Stimulated activated CD8-positive, alpha-beta memory T cell treated with anti-CD3 and anti-CD28 coated beads, Interleukin-15, amount 100 ng/mL, for 4 hours (primary cell): ENCODE results near the gene ANGEL1.

ENCODE experiments used
- DNase-seq, 2 donors: peaks; one replicate each; pipeline ENCODE4 v3.0.0-alpha.2; 2020; ENCODE audit warnings: low read depth in 2 of 2

ANGEL1 gene

GRCh38 chr14:76765461-76765931 lies 47.2 kb downstream of the ANGEL1 start:
- DNase-seq: no peak

GRCh38 chr14:76763096-76764041 lies 49.3 kb downstream of the ANGEL1 start:
- no peak for DNase-seq

GRCh38 chr14:76762411-76763095 lies 50.1 kb downstream of the ANGEL1 start:
- DNase-seq: no peak

DNA sequence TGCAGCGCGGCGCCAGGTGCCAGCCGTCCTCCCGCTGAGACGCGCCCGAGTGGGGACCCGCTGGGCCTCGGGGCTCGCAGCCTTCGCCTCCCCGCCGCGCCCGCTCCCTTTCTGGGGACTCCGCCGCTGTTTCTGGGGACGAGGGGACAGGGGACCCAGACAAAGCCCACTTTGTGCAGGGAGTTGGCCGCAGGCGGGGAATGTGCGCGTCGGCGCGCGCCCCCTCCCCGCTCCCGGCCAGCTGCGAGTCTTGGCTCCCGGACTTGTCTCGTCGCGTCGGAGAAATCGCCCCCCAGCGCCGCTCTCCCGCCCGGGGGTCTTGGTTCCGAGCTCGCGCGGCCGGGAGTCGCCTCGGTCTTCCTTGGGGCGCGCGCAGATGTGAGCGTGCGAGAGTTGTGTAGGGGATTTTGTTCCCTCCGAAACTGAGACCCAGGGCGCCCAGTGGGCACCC lies 50.7 kb downstream of the ANGEL1 start:
- DNase-seq: no peak

- peak; percentile 14 to 43 for DNase-seq
Observed at GRCh38 chr14:76761136-76761959, 51.3 kb downstream of the ANGEL1 start, which contains the start of gene VASH1. Gene VASH1 (plus strand): TSS chr14:76761468. CDS start chr14:76762822, 1,354 bp downstream.

DNA sequence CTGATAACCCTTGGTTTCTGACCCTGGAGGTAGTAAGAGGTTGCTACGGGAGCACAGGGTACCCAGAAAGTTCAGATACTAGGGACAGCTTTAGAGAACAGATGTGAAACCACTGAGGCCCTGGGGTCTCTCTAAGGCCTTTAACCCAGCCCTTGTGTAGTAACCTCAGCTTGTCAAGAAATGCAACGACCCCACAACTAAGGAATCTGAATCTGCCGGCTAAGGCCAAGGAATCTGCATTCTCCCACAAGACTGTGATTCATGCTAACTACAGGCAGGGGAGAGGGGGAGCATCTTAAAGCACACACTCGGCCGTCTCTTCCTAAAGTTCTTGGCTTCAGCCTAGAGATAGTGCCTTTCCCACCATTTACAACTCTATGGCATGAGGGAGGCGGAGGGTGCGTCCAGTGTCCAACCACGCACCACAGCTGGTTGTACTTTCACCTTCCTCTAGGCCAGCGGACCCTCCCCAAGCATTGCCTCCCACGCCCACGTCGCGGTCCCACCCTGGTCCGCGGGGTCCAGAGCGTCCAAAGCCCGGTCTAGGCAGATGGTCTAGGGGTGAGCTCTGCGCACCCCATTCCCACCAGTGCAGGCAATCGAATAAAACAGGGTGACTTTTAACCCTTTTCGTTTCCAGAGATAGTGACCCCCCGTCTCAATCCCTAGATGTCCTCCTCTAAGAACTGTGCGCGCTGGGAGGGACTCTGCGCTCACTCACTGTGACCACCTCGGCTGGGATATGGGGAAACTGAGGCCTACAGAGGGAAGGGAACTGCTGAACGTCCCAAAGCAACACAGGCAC lies 52.1 kb downstream of the ANGEL1 start:
- no peak for DNase-seq

GRCh38 chr14:76759589-76759988 lies 53.1 kb downstream of the ANGEL1 start:
- DNase-seq: no peak

DNA sequence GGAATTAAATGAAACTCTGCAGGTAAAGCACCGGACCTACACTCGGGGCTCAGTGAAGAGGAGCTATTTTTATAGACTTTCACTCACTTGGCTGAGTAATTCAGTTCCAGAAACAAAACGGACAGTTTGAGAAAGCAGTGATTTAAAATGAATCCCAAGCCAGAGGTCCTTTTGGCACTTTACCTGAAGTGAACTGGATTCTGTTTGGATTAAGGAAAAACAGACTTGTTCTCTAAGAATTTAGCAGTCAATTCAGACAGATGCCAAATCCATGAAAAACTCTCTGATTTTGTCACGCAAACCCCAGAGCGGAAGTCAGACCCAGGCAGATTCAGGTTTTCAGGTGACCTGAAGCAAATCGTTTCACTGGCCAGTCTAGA lies 56.3 kb downstream of the ANGEL1 start:
- no peak for DNase-seq

- DNase-seq: no peak
Observed at GRCh38 chr14:76755610-76756370, 56.9 kb downstream of the ANGEL1 start.

DNA sequence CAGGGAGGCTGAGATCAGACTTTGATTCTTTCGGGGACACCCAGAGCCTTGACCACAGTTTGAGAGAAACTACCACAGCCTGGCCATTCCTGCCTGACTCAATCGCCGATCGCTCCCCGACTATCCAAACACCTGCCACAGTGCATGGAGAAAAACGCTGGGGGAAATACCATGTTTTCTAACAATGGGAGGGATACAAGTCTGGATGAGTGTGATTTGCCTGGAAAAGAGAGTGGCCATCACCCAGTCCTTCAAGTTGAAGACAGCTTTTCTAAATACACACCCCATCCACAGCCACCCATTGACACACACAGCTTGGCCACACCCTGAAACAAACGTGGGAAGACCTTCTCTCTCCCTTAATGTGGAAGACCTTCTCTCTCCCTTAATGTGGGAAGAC lies 58.1 kb downstream of the ANGEL1 start:
- DNase-seq: no peak

DNA sequence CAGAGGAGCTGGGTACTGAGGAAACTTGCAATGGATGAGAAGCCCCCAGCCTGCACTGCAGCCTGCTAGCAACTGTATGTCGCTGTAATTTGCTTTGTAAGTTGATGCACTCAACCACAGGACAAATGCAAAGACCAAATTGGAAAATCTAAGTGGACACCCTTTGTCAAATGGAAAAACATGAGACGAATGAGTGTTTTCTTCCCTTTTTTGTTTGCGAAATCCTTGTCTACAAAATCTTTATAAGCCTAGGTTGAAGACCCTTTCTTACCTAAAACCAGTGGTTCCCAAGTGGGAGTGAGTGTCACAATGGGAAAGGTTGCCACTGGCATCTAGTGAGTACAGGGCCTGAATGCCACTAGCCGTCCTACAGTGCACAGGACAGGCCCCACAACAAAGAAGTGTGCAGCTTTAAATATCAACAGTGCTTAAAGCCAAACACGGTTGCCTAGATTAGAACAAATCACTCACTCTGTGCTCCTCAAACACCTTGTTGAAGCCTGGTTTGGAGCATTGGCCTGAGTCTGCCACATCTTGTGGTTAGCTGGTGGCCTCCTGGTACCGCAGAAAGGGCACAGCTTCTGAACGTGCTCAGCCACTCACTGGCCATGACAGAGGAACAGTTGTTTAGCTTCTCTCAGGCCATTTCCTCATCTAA lies 59.0 kb downstream of the ANGEL1 start:
- DNase-seq: no peak

- no peak for DNase-seq
Observed at GRCh38 chr14:76752744-76753143, 59.9 kb downstream of the ANGEL1 start.

- DNase-seq: no peak
Observed at GRCh38 chr14:76742966-76743365, 69.7 kb downstream of the ANGEL1 start.

GRCh38 chr14:76742185-76742584 lies 70.5 kb downstream of the ANGEL1 start:
- no peak for DNase-seq

DNA sequence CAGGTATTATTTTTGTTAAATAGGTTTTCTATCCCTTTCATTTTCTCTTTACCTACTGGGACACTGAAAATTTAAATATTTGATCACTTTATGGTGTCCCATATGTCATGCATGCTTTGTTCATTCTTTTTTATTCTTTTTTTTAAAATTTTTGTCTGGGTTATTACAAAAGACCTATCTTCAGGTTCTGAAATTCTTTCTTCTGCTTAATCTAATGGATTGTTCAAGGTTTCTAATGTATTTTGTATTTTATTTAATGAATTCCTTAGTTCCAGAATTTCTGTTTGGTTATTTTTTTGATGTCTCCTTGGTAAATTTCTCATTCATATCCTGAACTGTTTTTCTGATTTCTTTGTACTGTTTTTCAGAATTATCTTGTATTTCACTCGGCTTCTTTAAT lies 71.6 kb downstream of the ANGEL1 start:
- no peak for DNase-seq
